Stomach (tissue), 4 donors: ENCODE results near the gene VWF.

Source experiments
- EP300 ChIP-seq: sonication (generic); formaldehyde crosslinking; IDR thresholded peaks from one replicate; pipeline ENCODE4 v1.6.1; 2017; ENCODE audit warnings: antibody characterized with exemption
- POLR2A ChIP-seq, 4 donors: fragments of 450-650 bp; IDR thresholded peaks; one replicate each; pipeline ENCODE4 v1.6.1; 2016; ENCODE audit warnings: antibody characterized with exemption in 4 of 4, control low read depth in 2 of 4, mild to moderate bottlenecking in 1 of 4, moderate library complexity in 1 of 4
- POLR2AphosphoS5 ChIP-seq, 3 donors: sonication (generic); formaldehyde crosslinking; IDR thresholded peaks; one replicate each; pipeline ENCODE4 v1.6.1; 2016; ENCODE audit warnings: antibody characterized with exemption in 3 of 3
- TF ChIP-seq, protein P1 (sequence below), 7 experiments: fragments of 450-650 bp in 4 of 7; fragments of 200-600 bp in 3 of 7; sonication (generic) in 3 of 7; IDR thresholded peaks; one replicate each; pipeline ENCODE4 v1.5.1; 2016 to 2019; ENCODE audit warnings: antibody characterized with exemption in 7 of 7, control low read depth in 2 of 7, mild to moderate bottlenecking in 1 of 7

GRCh38 chr12:6123258-6123657 is 1.2 kb downstream of the VWF start:
- TF ChIP-seq POLR2AphosphoS5 (IDR thresholded peaks at IDR 0.05) (no peak), POLR2A (IDR thresholded peaks at IDR 0.05) (no peak), EP300 (no peak)
- TF ChIP-seq, protein P1, sequence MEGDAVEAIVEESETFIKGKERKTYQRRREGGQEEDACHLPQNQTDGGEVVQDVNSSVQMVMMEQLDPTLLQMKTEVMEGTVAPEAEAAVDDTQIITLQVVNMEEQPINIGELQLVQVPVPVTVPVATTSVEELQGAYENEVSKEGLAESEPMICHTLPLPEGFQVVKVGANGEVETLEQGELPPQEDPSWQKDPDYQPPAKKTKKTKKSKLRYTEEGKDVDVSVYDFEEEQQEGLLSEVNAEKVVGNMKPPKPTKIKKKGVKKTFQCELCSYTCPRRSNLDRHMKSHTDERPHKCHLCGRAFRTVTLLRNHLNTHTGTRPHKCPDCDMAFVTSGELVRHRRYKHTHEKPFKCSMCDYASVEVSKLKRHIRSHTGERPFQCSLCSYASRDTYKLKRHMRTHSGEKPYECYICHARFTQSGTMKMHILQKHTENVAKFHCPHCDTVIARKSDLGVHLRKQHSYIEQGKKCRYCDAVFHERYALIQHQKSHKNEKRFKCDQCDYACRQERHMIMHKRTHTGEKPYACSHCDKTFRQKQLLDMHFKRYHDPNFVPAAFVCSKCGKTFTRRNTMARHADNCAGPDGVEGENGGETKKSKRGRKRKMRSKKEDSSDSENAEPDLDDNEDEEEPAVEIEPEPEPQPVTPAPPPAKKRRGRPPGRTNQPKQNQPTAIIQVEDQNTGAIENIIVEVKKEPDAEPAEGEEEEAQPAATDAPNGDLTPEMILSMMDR (IDR thresholded peaks at IDR 0.05) = no peak
